Bone marrow (tissue), 2 donors: Measurements from ENCODE around the gene DCAF11.

Experiments
- DNase-seq, 2 donors: peaks; one replicate each; lab custom pipeline; 2025; lab: John Stamatoyannopoulos, UW

Gene DCAF11

DNA sequence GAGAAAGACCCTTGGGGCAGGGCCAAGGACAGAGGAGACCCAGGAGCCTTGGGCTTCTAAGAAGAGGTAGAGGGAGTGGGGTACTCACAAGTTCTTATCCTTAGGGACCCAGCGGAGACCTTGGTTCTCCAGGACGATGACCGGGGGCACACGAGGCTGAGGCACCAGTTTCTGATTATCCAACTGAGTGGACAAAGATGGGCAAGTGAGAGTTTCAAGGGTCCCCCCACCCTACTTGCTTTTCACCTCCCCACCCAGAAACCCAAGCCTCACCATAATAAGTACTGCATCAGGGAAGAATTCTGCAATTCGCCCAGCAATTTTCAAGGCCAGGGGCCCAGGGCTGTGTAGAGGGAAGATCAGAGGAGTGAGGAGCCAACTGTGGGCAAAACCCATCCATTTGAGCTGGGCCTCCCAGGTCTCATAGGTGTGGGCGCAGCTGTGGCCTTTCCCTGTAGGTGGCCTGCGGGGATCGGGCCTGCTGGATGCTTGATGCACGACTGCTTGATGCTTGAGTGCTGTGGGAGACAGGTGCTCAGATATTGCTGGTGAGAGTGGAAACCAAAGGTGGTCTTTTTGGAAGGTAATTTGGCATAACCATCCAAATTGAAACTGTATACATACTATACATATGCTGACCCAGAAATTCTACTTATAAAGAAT lies 24.8 kb downstream of the DCAF11 start:
- DNase-seq = no peak

- DNase-seq = peak; percentile 88 to 99
Observed at GRCh38 chr14:24141097-24141880, 26.7 kb downstream of the DCAF11 start, which contains the start of gene EMC9. EMC9 (minus strand) TSS chr14:24141591; CDS start chr14:24141304, 287 bp downstream.

DNA sequence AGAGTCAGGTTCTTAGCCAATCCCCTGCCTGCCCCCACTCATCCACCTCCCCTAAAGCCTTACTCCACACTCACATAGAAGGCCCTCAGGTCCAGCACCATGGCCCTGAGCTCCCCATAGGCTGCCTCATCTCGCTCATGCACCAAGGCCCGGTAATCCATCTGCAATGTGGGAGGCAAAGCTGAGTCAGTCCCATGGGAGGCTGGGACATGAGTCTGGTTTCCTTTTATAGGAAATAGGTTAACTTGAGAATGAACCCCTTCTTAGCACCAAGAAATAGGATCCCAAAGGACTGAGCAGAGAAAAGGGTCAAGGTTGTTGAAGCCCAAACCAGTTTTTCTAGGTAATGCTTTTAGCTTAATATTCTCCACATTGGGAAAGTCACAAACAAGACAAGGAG lies 28.9 kb downstream of the DCAF11 start:
- no peak for DNase-seq

GRCh38 chr14:24144451-24144850 lies 29.9 kb downstream of the DCAF11 start:
- DNase-seq = no peak

DNA sequence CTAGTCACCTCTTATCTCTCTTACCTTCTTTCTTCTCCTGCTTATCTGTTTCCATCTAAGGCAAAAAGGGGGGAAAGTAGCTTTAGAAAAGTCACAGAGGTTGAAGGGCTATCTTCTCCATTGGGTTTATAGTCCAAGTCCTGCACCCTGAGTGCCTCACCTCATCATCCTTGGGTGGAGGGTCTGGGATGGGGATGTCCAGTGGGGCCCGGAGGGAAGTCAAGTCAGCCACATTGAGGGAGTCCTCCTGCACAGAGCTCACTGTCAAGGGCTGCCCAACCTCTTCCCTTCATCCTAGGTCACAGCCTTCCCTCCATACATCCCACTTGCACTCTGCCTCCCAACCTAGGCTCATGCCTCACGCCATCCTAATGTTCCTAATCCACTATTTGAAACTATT lies 30.6 kb downstream of the DCAF11 start:
- no peak for DNase-seq

- DNase-seq = no peak
Observed at GRCh38 chr14:24145690-24146452, 31.3 kb downstream of the DCAF11 start.

DNA sequence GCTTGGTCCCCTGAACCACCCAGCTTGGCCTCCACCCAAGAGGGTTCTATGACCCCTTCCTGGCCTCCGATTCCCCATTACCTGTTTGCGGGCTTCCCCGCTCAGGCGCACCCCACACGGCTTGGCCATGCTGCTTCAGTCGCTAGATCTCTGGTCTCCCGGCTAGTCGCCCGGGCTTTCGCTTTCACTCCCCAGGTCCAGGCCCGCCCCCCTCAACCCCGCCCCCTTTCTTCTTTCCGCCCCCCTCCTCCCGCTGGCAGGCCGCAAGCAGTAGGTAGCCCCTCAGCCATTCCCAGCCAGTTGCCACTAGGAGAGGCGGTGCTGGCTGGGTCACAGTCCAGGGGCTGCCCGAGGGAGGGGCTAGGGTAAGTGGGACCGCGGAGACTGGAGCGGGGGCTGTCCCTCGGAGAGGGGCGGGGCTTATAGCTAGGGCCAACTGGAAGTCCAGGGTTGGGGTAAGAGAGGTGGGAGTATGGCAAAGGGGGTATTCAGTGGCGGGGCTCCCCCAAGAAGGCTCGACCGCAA lies 31.9 kb downstream of the DCAF11 start, which contains the start of gene PSME2:
PSME2 (minus strand) TSS at position 158 of the 525 bp plus-strand sequence; CDS start at position 129, 29 bp downstream.
- DNase-seq = peak; percentile 89 to 97

- peak; percentile 97 to 98 for DNase-seq
Observed at GRCh38 chr14:24146978-24147760, 32.6 kb downstream of the DCAF11 start, which contains the start of gene RNF31. RNF31 (plus strand) TSS chr14:24147498; CDS start chr14:24147699, 201 bp downstream.

DNA sequence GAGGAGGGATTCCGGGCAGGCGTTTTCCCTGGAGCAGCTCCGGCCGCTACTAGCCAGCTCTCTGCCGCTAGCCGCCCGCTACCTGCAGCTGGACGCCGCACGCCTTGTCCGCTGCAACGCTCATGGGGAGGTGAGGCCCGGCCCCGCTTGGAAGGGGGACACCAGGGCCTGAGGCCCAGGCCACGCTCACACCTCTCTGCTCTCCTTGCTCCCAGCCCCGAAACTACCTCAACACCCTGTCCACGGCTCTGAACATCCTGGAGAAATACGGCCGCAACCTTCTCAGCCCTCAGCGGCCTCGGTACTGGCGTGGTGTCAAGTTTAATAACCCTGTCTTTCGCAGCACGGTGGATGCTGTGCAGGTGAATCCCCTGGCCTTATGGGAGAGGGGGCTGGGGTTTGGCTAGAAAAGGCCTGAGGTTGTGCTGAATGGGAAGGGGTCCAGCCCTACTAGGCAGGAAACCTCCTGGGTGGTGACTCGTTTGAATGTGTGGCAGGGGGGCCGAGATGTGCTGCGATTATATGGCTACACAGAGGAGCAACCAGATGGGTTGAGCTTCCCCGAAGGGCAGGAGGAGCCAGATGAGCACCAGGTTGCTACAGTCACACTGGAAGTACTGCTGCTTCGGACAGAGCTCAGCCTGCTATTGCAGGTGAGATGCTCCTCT lies 33.3 kb downstream of the DCAF11 start:
- no peak for DNase-seq

DNA sequence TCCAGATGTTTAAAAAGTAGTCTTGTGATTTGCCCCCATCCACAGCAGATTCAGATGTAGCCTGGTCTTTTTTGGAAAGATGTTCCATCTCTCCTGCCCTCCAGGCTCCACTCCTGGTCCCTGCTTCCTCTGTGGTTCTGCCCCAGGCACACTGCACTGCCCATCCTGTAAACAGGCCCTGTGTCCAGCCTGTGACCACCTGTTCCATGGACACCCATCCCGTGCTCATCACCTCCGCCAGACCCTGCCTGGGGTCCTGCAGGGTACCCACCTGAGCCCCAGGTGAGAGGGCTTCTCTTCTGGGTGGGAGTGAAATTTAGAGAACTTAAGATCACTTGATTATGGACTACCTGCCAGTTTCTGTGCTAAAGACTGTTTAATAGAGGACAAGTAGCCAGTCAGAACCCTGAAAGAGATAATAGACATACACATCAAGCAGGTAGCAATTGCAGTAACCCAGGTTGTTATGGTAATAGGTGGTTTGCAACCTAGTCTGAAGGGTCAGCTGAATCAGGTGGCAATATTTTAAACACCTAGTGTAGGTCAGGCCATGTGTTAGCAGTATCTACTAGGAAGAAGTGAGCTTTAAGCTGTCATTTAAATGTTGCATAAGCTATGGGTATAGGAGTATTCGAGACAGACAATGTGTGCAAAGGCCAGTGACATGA lies 34.9 kb downstream of the DCAF11 start:
- DNase-seq = no peak

DNA sequence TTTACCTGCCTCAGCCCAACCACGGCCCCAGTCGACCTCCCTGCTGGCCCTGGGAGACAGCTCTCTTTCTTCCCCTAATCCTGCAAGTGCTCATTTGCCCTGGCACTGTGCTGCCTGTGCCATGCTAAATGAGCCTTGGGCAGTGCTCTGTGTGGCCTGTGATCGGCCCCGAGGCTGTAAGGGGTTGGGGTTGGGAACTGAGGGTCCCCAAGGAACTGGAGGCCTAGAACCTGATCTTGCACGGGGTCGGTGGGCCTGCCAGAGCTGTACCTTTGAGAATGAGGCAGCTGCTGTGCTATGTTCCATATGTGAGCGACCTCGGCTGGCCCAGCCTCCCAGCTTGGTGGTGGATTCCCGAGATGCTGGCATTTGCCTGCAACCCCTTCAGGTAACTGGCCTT lies 35.5 kb downstream of the DCAF11 start:
- no peak for DNase-seq

GRCh38 chr14:24150567-24150966 lies 36.0 kb downstream of the DCAF11 start:
- DNase-seq = no peak

GRCh38 chr14:24150993-24151392 lies 36.4 kb downstream of the DCAF11 start:
- no peak for DNase-seq

DNA sequence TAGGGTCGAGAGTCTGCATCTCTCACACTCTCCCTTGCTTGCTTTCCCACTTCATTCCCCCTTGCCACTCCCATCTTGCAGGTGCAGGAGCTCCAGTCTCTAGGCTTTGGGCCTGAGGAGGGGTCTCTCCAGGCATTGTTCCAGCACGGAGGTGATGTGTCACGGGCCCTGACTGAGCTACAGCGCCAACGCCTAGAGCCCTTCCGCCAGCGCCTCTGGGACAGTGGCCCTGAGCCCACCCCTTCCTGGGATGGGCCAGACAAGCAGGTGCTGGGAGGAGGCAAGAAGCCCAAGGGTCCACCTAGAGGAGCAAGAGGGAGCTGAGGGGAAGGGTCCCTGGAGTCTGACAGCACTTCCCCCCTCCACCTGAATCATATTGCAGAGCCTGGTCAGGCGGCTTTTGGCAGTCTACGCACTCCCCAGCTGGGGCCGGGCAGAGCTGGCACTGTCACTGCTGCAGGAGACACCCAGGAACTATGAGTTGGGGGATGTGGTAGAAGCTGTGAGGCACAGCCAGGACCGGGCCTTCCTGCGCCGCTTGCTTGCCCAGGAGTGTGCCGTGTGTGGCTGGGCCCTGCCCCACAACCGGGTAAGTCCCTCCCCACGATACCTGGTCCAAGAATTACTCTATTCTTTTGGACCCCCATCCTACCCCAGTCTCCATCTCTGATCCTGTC lies 37.0 kb downstream of the DCAF11 start:
- no peak for DNase-seq

GRCh38 chr14:24155100-24155499 lies 40.5 kb downstream of the DCAF11 start:
- DNase-seq = no peak

- no peak for DNase-seq
Observed at GRCh38 chr14:24156840-24157239, 42.3 kb downstream of the DCAF11 start.

DNA sequence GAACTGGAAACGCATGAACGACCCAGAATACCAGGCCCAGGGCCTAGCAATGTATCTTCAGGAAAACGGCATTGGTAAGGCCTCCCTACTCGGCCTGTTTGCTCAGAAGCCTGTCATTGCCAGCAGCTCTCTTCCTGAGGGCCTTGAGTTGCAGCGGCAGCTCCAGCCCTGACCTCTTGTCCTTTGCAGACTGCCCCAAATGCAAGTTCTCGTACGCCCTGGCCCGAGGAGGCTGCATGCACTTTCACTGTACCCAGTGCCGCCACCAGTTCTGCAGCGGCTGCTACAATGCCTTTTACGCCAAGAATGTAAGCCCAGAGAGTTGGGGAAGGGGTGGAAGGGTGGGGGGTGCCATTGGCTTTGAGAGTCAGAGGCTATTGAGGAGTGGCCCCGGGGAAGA lies 42.8 kb downstream of the DCAF11 start:
- DNase-seq = no peak

GRCh38 chr14:24159777-24160498 lies 45.4 kb downstream of the DCAF11 start:
- no peak for DNase-seq

DNA sequence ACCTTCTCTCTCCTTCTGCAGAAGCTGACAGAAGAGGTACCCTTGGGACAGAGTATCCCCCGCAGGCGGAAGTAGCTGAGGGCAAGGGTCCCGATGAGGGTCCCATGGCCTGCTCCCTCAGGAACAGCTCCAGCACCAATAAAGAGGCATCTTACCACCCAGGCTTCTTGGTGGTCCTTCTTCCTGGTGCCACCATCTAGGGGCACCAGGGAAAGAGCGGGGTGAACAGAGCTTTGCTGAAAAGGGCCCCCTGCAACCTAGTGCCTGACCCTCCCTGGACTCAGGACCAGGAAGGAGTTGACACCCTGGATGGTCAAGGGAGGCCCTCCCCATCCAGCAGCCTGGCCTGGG lies 45.9 kb downstream of the DCAF11 start:
- no peak for DNase-seq
